ENCODE results near the gene CARMIL1. TPM values are rescaled to one million over a fixed set of nuclear protein-coding genes. Genes with fewer than 3 reads are reported as not detected.

CARMIL1 gene
- total and polyA plus RNA-seq, 2 of the 8 experiments (the other 6 are each of a cell fraction or from before 2014, with no cell fraction given) = 20.3 to 40.4 TPM

DNA sequence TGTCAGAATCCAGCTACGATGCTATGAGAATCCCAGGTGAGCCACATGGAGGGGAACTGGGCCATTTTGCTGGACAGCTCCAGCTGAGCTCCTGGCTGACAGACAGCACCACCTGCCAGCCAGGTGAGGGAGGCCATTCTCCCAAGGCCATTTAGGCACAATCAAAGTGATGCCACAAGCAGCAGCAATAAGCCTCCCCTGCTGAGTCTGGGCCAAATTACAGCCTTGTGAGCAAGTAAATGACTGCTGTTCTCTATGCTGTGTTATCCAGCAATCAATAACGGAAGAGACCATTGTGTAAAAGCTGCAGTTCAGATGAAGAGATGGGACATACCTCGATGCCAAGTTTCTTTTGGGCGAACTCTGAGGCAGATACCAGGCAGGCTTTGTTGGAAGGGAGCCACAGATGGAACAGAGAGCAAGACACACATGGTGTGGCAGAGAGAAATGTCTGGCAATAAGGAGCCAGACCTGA is 358.8 kb downstream of the CARMIL1 start (continued):
- peak; percentile 20; the same call in 1 of the 2 replicates for TF ChIP-seq JUND (IDR thresholded peaks at IDR 0.05; ENCODE audit: low read length)
- peak; percentile 52 for TF ChIP-seq NANOG (IDR thresholded peaks at IDR 0.05; ENCODE audit: insufficient read depth, low read depth, low read length, poor library complexity, severe bottlenecking)
- TF ChIP-seq SIN3A (conservative IDR thresholded peaks at IDR 0.05 in 1 of 2, IDR thresholded peaks at IDR 0.05 in 1 of 2; ENCODE audit: low read depth in 1 of 2, low read length in 2 of 2) = peak; percentile 86 to 92
- TF ChIP-seq SP4 (IDR thresholded peaks at IDR 0.05; ENCODE audit: low read length) = no peak
- no peak for TF ChIP-seq MAFK (IDR thresholded peaks at IDR 0.05; ENCODE audit: low read depth, low read length)
- no peak for TF ChIP-seq BACH1 (IDR thresholded peaks at IDR 0.05; ENCODE audit: low read length)
- TF ChIP-seq SAP30 (IDR thresholded peaks at IDR 0.05; ENCODE audit: insufficient read depth, insufficient replicate concordance, low read length) = no peak
- peak; percentile 73 to 75 for TF ChIP-seq RAD21 (IDR thresholded peaks at IDR 0.05 in 1 of 2, conservative IDR thresholded peaks at IDR 0.05 in 1 of 2; ENCODE audit: low read depth in 2 of 2, low read length in 2 of 2)
- TF ChIP-seq, protein P1, sequence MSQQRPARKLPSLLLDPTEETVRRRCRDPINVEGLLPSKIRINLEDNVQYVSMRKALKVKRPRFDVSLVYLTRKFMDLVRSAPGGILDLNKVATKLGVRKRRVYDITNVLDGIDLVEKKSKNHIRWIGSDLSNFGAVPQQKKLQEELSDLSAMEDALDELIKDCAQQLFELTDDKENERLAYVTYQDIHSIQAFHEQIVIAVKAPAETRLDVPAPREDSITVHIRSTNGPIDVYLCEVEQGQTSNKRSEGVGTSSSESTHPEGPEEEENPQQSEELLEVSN (IDR thresholded peaks at IDR 0.05) = no peak
- TF ChIP-seq RXRA (IDR thresholded peaks at IDR 0.05; ENCODE audit: insufficient read depth, low read depth, low read length) = no peak
- TF ChIP-seq SP1 (IDR thresholded peaks at IDR 0.05; ENCODE audit: low read depth, low read length) = no peak
- no peak for TF ChIP-seq RNF2 (IDR thresholded peaks at IDR 0.05; ENCODE audit: borderline replicate concordance, low read depth, low read length, missing control alignments, poor library complexity, severe bottlenecking)
- TF ChIP-seq TAF7 (optimal IDR thresholded peaks at IDR 0.05; ENCODE audit: borderline replicate concordance, low read depth, low read length) = no peak
- no peak for TF ChIP-seq CHD1 (IDR thresholded peaks at IDR 0.05; ENCODE audit: low read depth, low read length)
- TF ChIP-seq POU5F1 (IDR thresholded peaks at IDR 0.05; ENCODE audit: low read depth, low read length) = no peak

Data from H1 (cell line).